ENCODE measurements around the gene RPL35.

RPL35 gene

GRCh38 chr9:124868511-124869465 is 7.0 kb upstream of the RPL35 start:
- H3K27ac Mint-ChIP-seq, result peak overlapping the region; percentile 97
- intact Hi-C loops (cut with micrococcal nuclease), result no loop called here
- no peaks in the 10 kb centered on the region for H3K9me3 Mint-ChIP-seq
- peak overlapping the region; percentile 92 for H3K4me3 Mint-ChIP-seq
- no peaks in the 10 kb centered on the region for H3K27me3 Mint-ChIP-seq
- H3K4me1 Mint-ChIP-seq (ENCODE audit: low read depth), result peaks cover 56% of the 10 kb centered on the region
- peaks cover 45% of the 10 kb centered on the region for H3K36me3 Mint-ChIP-seq (ENCODE audit: low read depth)

- Mint-ChIP-seq H3K27me3 (no peaks in the 10 kb centered on the region), H3K4me3 (no peak overlapping the region), H3K4me1 (ENCODE audit: low read depth) (peaks cover 46% of the 10 kb centered on the region), H3K9me3 (no peaks in the 10 kb centered on the region), H3K27ac (peak overlapping the region; percentile 52), H3K36me3 (ENCODE audit: low read depth) (peaks cover 44% of the 10 kb centered on the region)
- intact Hi-C loops (cut with micrococcal nuclease), result loop anchor here (5.0 kb wide), 1 partner anchor 79 kb away; the partner anchor contains the start of gene GOLGA1
These were observed 1.7 kb upstream of the RPL35 start for GRCh38 chr9:124863371-124863871.

GRCh38 chr9:124860582-124861341 is 995 bp downstream of the RPL35 start:
- H3K4me1 Mint-ChIP-seq (ENCODE audit: low read depth), result peaks cover 37% of the 10 kb centered on the region

GRCh38 chr9:124859803-124860581 is 1.8 kb downstream of the RPL35 start:
- peak overlapping the region; percentile 94 for H3K4me3 Mint-ChIP-seq
- H3K27me3 Mint-ChIP-seq, result no peaks in the 10 kb centered on the region
- H3K36me3 Mint-ChIP-seq (ENCODE audit: low read depth), result peaks cover 64% of the 10 kb centered on the region
- peaks cover 37% of the 10 kb centered on the region for H3K4me1 Mint-ChIP-seq (ENCODE audit: low read depth)
- no peaks in the 10 kb centered on the region for H3K9me3 Mint-ChIP-seq
- peak overlapping the region; percentile 93 for H3K27ac Mint-ChIP-seq
- intact Hi-C loops (cut with micrococcal nuclease), result loop anchor here (5.0 to 10.0 kb wide), 2 partner anchors 82 to 245 kb away; partner anchors contain the start of gene GOLGA1

More at GRCh38 chr9:124860582-124861341, 995 bp downstream of the RPL35 start:
- Mint-ChIP-seq H3K27ac (peak overlapping the region; percentile 93), H3K4me3 (peak overlapping the region; percentile 94), H3K36me3 (ENCODE audit: low read depth) (peaks cover 64% of the 10 kb centered on the region), H3K9me3 (no peaks in the 10 kb centered on the region), H3K27me3 (no peaks in the 10 kb centered on the region)
- intact Hi-C loops (cut with micrococcal nuclease), result loop anchor here (5.0 kb wide), 1 partner anchor 82 kb away; the partner anchor contains the start of gene GOLGA1

- Mint-ChIP-seq H3K4me3 (no peak overlapping the region), H3K9me3 (no peaks in the 10 kb centered on the region), H3K36me3 (ENCODE audit: low read depth) (peaks cover 64% of the 10 kb centered on the region), H3K4me1 (ENCODE audit: low read depth) (peaks cover 30% of the 10 kb centered on the region), H3K27ac (no peak overlapping the region), H3K27me3 (peaks cover 7% of the 10 kb centered on the region)
- intact Hi-C loops (cut with micrococcal nuclease), result loop anchor here (10.0 kb wide), 1 partner anchor 244 kb away; no protein-coding TSS in a partner anchor
These were observed 3.3 kb downstream of the RPL35 start for GRCh38 chr9:124858330-124859046.

GRCh38 chr9:124857533-124858162 is 4.1 kb downstream of the RPL35 start:
- Mint-ChIP-seq H3K9me3 (no peaks in the 10 kb centered on the region), H3K4me1 (ENCODE audit: low read depth) (peaks cover 31% of the 10 kb centered on the region), H3K4me3 (no peak overlapping the region), H3K27me3 (peaks cover 12% of the 10 kb centered on the region), H3K27ac (no peak overlapping the region), H3K36me3 (ENCODE audit: low read depth) (peaks cover 64% of the 10 kb centered on the region)
- intact Hi-C loops (cut with micrococcal nuclease), result loop anchor here (10.0 kb wide), 1 partner anchor 243 kb away; no protein-coding TSS in a partner anchor

- Mint-ChIP-seq H3K27me3 (peaks cover 19% of the 10 kb centered on the region), H3K9me3 (no peaks in the 10 kb centered on the region), H3K36me3 (ENCODE audit: low read depth) (peaks cover 50% of the 10 kb centered on the region), H3K4me3 (no peak overlapping the region), H3K27ac (peak overlapping the region; percentile 30), H3K4me1 (ENCODE audit: low read depth) (peaks cover 28% of the 10 kb centered on the region)
- intact Hi-C loops (cut with micrococcal nuclease), result loop anchor here (10.0 kb wide), 1 partner anchor 241 kb away; no protein-coding TSS in a partner anchor
These were observed 5.6 kb downstream of the RPL35 start for GRCh38 chr9:124855944-124856765.

GRCh38 chr9:124855566-124855943 is 6.2 kb downstream of the RPL35 start:
- H3K4me3 Mint-ChIP-seq, result no peak overlapping the region
- intact Hi-C loops (cut with micrococcal nuclease), result loop anchor here (10.0 kb wide), 1 partner anchor 241 kb away; no protein-coding TSS in a partner anchor
- H3K4me1 Mint-ChIP-seq (ENCODE audit: low read depth), result peaks cover 22% of the 10 kb centered on the region
- peaks cover 24% of the 10 kb centered on the region for H3K27me3 Mint-ChIP-seq
- no peaks in the 10 kb centered on the region for H3K9me3 Mint-ChIP-seq
- peaks cover 44% of the 10 kb centered on the region for H3K36me3 Mint-ChIP-seq (ENCODE audit: low read depth)
- peak overlapping the region; percentile 30 for H3K27ac Mint-ChIP-seq

- H3K27ac Mint-ChIP-seq, result peak overlapping the region; percentile 30
- H3K4me1 Mint-ChIP-seq (ENCODE audit: low read depth), result peaks cover 14% of the 10 kb centered on the region
- peaks cover 37% of the 10 kb centered on the region for H3K36me3 Mint-ChIP-seq (ENCODE audit: low read depth)
- intact Hi-C loops (cut with micrococcal nuclease), result loop anchor here (5.0 to 10.0 kb wide), 2 partner anchors 240 to 517 kb away; no protein-coding TSS in a partner anchor
- H3K9me3 Mint-ChIP-seq, result no peaks in the 10 kb centered on the region
- H3K4me3 Mint-ChIP-seq, result no peak overlapping the region
- peaks cover 24% of the 10 kb centered on the region for H3K27me3 Mint-ChIP-seq
These were observed 6.9 kb downstream of the RPL35 start for GRCh38 chr9:124854822-124855221.

- no peaks in the 10 kb centered on the region for H3K9me3 Mint-ChIP-seq
- no peak overlapping the region for H3K27ac Mint-ChIP-seq
- peaks cover 8% of the 10 kb centered on the region for H3K4me1 Mint-ChIP-seq (ENCODE audit: low read depth)
- peaks cover 28% of the 10 kb centered on the region for H3K27me3 Mint-ChIP-seq
- no peak overlapping the region for H3K4me3 Mint-ChIP-seq
- H3K36me3 Mint-ChIP-seq (ENCODE audit: low read depth), result peaks cover 30% of the 10 kb centered on the region
- intact Hi-C loops (cut with micrococcal nuclease), result loop anchor here (5.0 to 10.0 kb wide), 2 partner anchors 239 to 518 kb away; no protein-coding TSS in a partner anchor
These were observed 7.6 kb downstream of the RPL35 start for GRCh38 chr9:124854161-124854560.

- intact Hi-C loops (cut with micrococcal nuclease), result loop anchor here (1.0 to 10.0 kb wide), 3 partner anchors 81 to 519 kb away; no protein-coding TSS in a partner anchor
- Mint-ChIP-seq H3K36me3 (ENCODE audit: low read depth) (peaks cover 26% of the 10 kb centered on the region), H3K27ac (peak overlapping the region; percentile 57), H3K4me1 (ENCODE audit: low read depth) (peaks cover 6% of the 10 kb centered on the region), H3K4me3 (peak overlapping the region; percentile 78), H3K27me3 (peaks cover 30% of the 10 kb centered on the region), H3K9me3 (no peaks in the 10 kb centered on the region)
These were observed 8.1 kb downstream of the RPL35 start for GRCh38 chr9:124853605-124854143.

Data from dendritic cell treated with granulocyte-macrophage colony-stimulating factor and Interleukin-4, amounts not matched to agents 40 ng/mL and 50 ng/mL, for 4 days (primary cell).